GM12864 (cell line): ENCODE results near the gene SDHAF3.
A peak's percentile ranks its signal among the peaks of the same experiment; 100 is the strongest.
"Not testable (repeated sequence)": the region's sequence is repeated elsewhere in the genome, so short reads cannot be mapped to it uniquely, and the experiment has no call there.

Experiments used
- DNase-seq: peaks from one replicate; pipeline ENCODE4 v3.0.0-alpha.2; 2011; ENCODE audit warnings: low read depth
- H3K4me3 ChIP-seq: 2 replicates; pipeline ENCODE4 v1.5.1; 2011; ENCODE audit warnings: mild to moderate bottlenecking, low read depth, low read length, control low read depth
- TF ChIP-seq, protein P1 (sequence below): IDR thresholded peaks from 2 replicates; pipeline ENCODE4 v1.5.1; 2011; ENCODE audit warnings: low read depth, mild to moderate bottlenecking, moderate library complexity, low read length, control low read depth, inconsistent platforms; ENCODE audit errors: missing control alignments

Gene SDHAF3

DNA sequence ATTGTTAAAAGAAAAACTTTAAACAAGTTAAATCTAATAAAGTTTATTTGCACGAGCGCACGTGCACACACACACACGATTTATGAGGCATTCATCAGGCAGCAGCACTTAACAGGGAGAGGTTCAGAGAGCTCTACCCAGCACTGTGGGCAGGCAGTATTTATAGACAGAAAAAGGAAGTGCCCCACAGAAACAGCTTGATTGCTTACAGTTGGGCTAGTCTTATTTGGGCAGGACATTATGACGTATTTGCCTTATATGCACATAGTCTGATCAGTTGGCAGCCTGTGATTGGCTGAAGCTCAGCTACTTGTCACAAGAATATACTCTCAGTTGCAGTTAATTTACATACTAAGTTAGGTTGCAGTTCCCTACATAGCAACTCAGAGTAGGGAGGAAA is 1.2 kb upstream of the SDHAF3 start:
- peak; percentile 39 for DNase-seq
- TF ChIP-seq, protein P1, sequence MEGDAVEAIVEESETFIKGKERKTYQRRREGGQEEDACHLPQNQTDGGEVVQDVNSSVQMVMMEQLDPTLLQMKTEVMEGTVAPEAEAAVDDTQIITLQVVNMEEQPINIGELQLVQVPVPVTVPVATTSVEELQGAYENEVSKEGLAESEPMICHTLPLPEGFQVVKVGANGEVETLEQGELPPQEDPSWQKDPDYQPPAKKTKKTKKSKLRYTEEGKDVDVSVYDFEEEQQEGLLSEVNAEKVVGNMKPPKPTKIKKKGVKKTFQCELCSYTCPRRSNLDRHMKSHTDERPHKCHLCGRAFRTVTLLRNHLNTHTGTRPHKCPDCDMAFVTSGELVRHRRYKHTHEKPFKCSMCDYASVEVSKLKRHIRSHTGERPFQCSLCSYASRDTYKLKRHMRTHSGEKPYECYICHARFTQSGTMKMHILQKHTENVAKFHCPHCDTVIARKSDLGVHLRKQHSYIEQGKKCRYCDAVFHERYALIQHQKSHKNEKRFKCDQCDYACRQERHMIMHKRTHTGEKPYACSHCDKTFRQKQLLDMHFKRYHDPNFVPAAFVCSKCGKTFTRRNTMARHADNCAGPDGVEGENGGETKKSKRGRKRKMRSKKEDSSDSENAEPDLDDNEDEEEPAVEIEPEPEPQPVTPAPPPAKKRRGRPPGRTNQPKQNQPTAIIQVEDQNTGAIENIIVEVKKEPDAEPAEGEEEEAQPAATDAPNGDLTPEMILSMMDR: no peak

DNA sequence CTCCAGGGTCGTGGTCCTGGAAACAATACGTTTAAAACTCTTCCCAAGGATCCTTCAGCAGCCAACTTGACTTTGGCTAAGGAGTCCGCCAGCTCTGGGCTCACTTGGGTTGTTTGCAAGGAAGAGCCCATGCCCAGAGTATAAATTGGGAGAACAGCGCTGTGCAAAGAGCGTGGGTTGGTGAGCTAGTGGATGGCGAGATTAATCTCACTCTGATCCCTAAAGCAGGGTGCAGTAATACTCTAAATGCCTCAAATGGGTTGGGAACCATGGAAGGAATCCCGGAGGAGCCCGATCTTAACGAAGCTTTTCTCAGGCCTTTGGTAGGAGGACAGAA is 495 bp upstream of the SDHAF3 start:
- peak overlapping the region; percentile 88 for H3K4me3 ChIP-seq
- no peak for DNase-seq
- TF ChIP-seq, protein P1: no peak

More for the DNA sequence above, 1.2 kb upstream of the SDHAF3 start:
- no peak overlapping the region for H3K4me3 ChIP-seq

DNA sequence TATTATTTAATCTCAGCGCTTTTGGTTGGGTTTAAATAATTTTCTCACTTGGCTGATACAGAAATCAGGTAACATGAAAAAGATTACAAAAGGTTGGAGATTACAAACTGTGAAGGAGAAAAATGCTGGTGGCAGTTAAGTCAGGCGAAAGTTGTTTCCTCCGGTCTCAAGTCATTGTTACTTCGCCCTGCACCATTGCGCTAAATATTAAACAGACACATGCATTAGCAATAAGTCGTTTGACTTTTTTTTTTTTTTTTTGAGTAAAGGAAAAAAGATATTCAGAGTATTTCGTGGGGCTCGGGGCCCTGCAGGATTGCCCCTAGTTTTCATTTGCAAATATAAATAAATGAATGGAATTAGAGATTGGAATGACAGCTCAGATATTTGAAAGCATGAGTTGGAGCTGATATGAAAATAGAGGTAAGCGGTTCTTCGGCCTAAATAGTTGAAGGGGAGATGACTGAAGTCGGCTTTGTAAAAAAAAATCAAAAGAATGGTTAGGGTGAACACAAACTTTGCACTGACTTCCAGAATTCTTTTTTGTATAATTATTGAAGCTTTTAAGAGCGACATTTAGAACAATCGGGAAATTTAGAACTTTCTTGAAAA is 914 bp downstream of the SDHAF3 start:
- TF ChIP-seq, protein P1: no peak
- no peak for DNase-seq
- peak overlapping the region; percentile 88 for H3K4me3 ChIP-seq

DNA sequence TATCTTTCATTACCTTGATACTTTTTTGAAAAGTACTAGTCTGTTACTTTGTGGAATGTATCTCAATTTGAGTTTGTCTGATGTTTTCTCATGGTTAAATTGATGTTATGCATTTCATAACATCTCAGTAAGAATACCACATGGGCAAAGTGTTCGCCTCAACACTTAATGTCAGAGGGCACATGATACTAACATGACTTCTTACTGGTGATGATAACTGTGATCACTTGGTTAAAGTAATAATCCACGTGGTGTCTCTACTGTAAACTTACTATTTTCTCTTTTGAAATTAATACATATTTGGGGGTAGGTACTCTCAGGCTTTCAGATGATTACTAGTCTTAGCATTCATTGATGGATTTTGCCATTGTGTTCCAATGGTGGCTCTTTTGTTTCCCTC is 2.2 kb downstream of the SDHAF3 start:
- DNase-seq: no peak
- TF ChIP-seq, protein P1: no peak
- no peak overlapping the region for H3K4me3 ChIP-seq

DNA sequence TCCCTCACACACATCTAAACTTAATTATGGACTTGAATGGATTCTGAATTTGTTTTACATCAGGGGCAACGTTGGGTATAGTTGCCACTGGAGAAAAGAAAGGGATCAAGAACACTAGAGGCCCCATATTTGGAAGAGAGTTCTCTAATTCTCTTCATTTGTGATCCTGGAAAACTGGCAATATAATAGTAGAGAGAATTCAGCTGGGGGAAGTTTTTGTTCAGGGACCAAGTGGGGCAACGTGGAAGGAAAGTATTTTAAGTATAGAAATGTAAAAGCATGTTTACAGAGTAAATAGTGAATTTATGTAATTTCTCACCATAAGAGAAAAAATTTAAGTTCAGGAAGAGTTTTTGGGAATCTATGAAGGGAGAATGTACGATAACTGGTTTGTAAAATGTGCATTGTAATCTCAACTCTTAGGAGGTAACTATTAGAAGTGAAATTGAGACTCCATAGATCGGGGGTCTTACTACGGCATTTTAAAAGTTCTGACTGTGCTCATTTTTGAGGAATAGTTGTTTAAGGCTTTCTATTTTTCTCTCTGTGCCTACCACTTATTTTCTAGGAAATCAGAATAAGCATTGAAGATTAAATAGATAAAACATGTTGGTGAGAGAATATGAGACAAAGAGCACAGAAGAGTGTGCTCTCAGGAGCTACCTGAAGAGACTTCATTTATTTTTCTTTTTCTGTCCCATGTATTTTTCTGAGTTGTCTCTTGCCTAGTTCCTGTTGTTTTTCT is 3.4 kb downstream of the SDHAF3 start:
- no peak overlapping the region for H3K4me3 ChIP-seq
- no peak for DNase-seq
- TF ChIP-seq, protein P1: no peak

DNA sequence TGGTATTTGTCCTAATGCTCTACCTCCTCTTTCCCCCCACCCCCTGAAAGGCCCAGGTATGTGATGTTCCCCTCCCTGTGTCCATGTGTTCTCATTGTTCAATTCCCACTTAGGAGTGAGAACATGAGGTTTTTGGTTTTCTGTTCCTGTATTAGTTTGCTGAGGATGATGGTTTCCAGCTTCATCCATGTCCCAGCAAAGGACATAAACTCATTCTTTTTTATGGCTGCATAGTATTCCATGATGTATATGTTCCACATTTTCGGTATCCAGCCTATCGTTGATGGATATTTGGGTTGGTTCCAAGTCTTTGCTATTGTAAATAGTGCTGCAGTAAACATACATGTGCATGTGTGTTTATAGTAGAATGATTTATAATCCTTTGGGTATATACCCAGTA is 5.6 kb downstream of the SDHAF3 start:
- not testable (repeated sequence) for DNase-seq, H3K4me3 ChIP-seq

DNA sequence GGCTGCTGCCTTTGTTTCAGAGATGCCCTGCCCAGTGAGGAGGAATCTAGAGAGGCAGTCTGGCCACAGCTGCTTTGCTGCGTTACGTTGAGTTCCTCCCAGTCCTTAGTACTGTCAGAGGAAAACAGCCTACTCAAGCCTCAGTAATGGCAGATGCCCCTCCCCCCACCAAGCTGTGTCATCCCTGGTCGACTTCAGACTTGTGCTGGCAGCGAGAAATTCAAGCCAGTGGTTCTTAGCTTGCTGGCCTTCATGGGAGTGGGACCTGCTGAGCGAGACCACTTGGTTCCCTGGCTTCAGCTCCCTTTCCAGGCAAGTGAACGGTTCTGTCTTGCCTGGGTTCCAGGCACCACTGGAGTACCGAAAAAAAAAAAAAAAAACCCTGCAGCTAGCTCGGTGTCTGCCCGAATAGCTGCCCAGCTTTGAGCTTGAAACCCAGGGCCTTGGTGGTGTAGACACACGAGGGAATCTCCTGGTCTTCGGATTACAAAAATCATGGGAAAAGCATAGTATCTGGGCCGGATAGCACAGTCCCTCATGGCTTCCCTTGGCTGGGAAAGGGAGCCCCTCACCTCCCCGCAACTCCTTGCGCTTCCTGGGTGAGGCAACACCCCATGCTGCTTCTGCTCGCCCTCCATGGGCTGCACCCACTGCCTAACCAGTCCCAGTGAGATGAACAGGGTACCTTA is 9.1 kb downstream of the SDHAF3 start:
- TF ChIP-seq, protein P1: no peak
- H3K4me3 ChIP-seq: no peak overlapping the region
- no peak for DNase-seq
